C4-2B (cell line): ENCODE measurements around the gene PLXNA4.

ENCODE experiments used
- H3K27ac ChIP-seq: fragments of 450-650 bp; 2 replicates; pipeline ENCODE4 v1.5.1; 2017
- CTCF ChIP-seq: fragments of 450-650 bp; conservative IDR thresholded peaks from 2 replicates; pipeline ENCODE4 v1.5.1; 2017; ENCODE audit warnings: mild to moderate bottlenecking
- ZFX ChIP-seq: fragments of 450-650 bp; IDR thresholded peaks from 2 replicates; pipeline ENCODE4 v1.6.1; 2017

Gene PLXNA4

GRCh38 chr7:132187391-132187790 is 388.9 kb downstream of the PLXNA4 start:
- H3K27ac ChIP-seq, result no peak overlapping the region
- TF ChIP-seq CTCF (no peak), ZFX (no peak)

- TF ChIP-seq CTCF (no peak), ZFX (no peak)
- no peak overlapping the region for H3K27ac ChIP-seq
Measured at GRCh38 chr7:132185150-132185549, 391.1 kb downstream of the PLXNA4 start.

GRCh38 chr7:132183781-132184380 is 392.4 kb downstream of the PLXNA4 start:
- TF ChIP-seq CTCF (no peak), ZFX (no peak)
- H3K27ac ChIP-seq, result no peak overlapping the region

GRCh38 chr7:132182992-132183391 is 393.3 kb downstream of the PLXNA4 start:
- TF ChIP-seq ZFX, result no peak
- TF ChIP-seq CTCF, result no peak
- no peak overlapping the region for H3K27ac ChIP-seq

- TF ChIP-seq ZFX, result no peak
- TF ChIP-seq CTCF, result no peak
- no peak overlapping the region for H3K27ac ChIP-seq
Measured at GRCh38 chr7:132181946-132182685, 394.2 kb downstream of the PLXNA4 start.

GRCh38 chr7:132181371-132181770 is 394.9 kb downstream of the PLXNA4 start:
- TF ChIP-seq ZFX (no peak), CTCF (no peak)
- no peak overlapping the region for H3K27ac ChIP-seq

GRCh38 chr7:132180481-132180880 is 395.8 kb downstream of the PLXNA4 start:
- no peak overlapping the region for H3K27ac ChIP-seq
- TF ChIP-seq ZFX, result no peak
- no peak for TF ChIP-seq CTCF
